K562 (cell line): ENCODE results near the gene PTBP3. TPM values are rescaled to one million over a fixed set of nuclear protein-coding genes. Genes with fewer than 3 reads are reported as not detected.

ENCODE experiments used
- ATAC-seq: fragments of 200-7000 bp; cut with Tn5 transposase; 3 replicates; pipeline ENCODE4 v1.9.1; 2020; ENCODE audit warnings: moderate library complexity
- BruUV-seq: library from RNA; stranded (reverse); fragments of 400-500 nt; replicated peaks from 2 replicates; lab custom pipeline; 2021; lab: Mats Ljungman, UMichigan
- CTCF ChIA-PET: fragments of 300-600 bp; formaldehyde crosslinking; extraction: SDS; loops from one replicate; lab custom pipeline; 2021; ENCODE audit warnings: low intra/inter-chr PET ratio; lab: Yijun Ruan, JAX
- POLR2A ChIA-PET: fragments of 300-600, 350-650 bp; sonication (Branson Sonifier 250); formaldehyde crosslinking; extraction: SDS; loops from one replicate; lab custom pipeline; 2021; ENCODE audit warnings: antibody characterized with exemption, inconsistent platforms; lab: Yijun Ruan, JAX
- DNase-seq, 4 experiments: peaks; one replicate each; pipeline versions ENCODE4 v3.0.0 to v3.0.0-alpha.2; 2011 to 2018; ENCODE audit warnings: low spot score in 3 of 4, mixed read lengths in 3 of 4; ENCODE audit errors: extremely low read depth in 1 of 4
- FAIRE-seq: peaks from 2 replicates; lab custom pipeline; 2011; peaks lifted over from hg19 to GRCh38; lab: Jason Lieb, UNC
- H2AFZ ChIP-seq: 2 replicates; pipeline ENCODE4 v1.6.0; 2011; ENCODE audit warnings: low read depth, low read length, control low read depth, inconsistent platforms
- H3K27ac ChIP-seq: fragments of 200-600 bp; 3 replicates; pipeline ENCODE4 v1.8.0; 2011; ENCODE audit warnings: low read depth, mild to moderate bottlenecking, control low read depth, inconsistent platforms, low read length, moderate library complexity, mixed read lengths; ENCODE audit errors: extremely low read depth
- H3K27me3 ChIP-seq, 2 experiments: fragments of 300-600 bp in 1 of 2; 2 replicates in 1 of 2; 3 replicates in 1 of 2; pipeline versions ENCODE4 v1.6.0 to v1.8.0; 2011; ENCODE audit warnings: inconsistent platforms in 2 of 2, low read length in 2 of 2, mild to moderate bottlenecking in 1 of 2, mixed read lengths in 1 of 2, moderate library complexity in 1 of 2; ENCODE audit not compliant: control insufficient read depth in 2 of 2, insufficient read depth in 2 of 2
- H3K36me3 ChIP-seq: fragments of 300-600 bp; 3 replicates; pipeline ENCODE4 v1.8.0; 2011; ENCODE audit warnings: mild to moderate bottlenecking, low read length, inconsistent platforms; ENCODE audit not compliant: control insufficient read depth, insufficient read depth
- H3K4me1 ChIP-seq, 2 experiments: fragments of 200-600 bp in 1 of 2; replicated peaks in 1 of 2; 2 replicates in 1 of 2; 3 replicates in 1 of 2; pipeline versions ENCODE4 v1.5.1 to v1.8.0; 2011; ENCODE audit warnings: inconsistent platforms in 2 of 2, low read length in 2 of 2, mild to moderate bottlenecking in 1 of 2, mixed read lengths in 1 of 2, moderate library complexity in 1 of 2; ENCODE audit not compliant: control insufficient read depth in 2 of 2, insufficient read depth in 2 of 2
- H3K4me2 ChIP-seq: 2 replicates; pipeline ENCODE4 v1.6.1; 2011; ENCODE audit warnings: low read length, control low read depth, inconsistent platforms, mixed read lengths; ENCODE audit not compliant: insufficient read depth
- H3K4me3 ChIP-seq: fragments of 200-600 bp; sonication (generic), shearing (Covaris generic); 2 replicates; pipeline ENCODE4 v1.5.1; 2016; ENCODE audit warnings: control low read depth, inconsistent platforms
- H3K79me2 ChIP-seq: fragments of 200-600 bp; 3 replicates; pipeline ENCODE4 v1.8.0; 2011; ENCODE audit warnings: low read length, inconsistent platforms; ENCODE audit not compliant: control insufficient read depth, insufficient read depth
- H3K9ac ChIP-seq, 2 experiments: 2 replicates each; pipeline versions ENCODE4 v1.6.0 to v1.6.1; 2011; ENCODE audit warnings: low read depth in 2 of 2, low read length in 2 of 2, control low read depth in 1 of 2, inconsistent platforms in 1 of 2, mild to moderate bottlenecking in 1 of 2, mixed read lengths in 1 of 2; ENCODE audit not compliant: insufficient read depth in 1 of 2
- H3K9me1 ChIP-seq: one replicate; pipeline ENCODE4 v1.6.0; 2011; ENCODE audit warnings: inconsistent platforms, mild to moderate bottlenecking, low read length, moderate library complexity; ENCODE audit not compliant: control insufficient read depth, insufficient read depth
- H3K9me3 ChIP-seq: replicated peaks from 2 replicates; pipeline ENCODE4 v1.5.1; 2011; ENCODE audit warnings: low read depth, low read length, inconsistent platforms; ENCODE audit not compliant: control insufficient read depth, insufficient read depth
- H4K20me1 ChIP-seq: replicated peaks from 2 replicates; pipeline ENCODE4 v1.6.1; 2011; ENCODE audit warnings: low read length, inconsistent platforms, mixed read lengths; ENCODE audit not compliant: control insufficient read depth, insufficient read depth
- FOXA1 ChIP-seq: fragments of 450-650 bp; IDR thresholded peaks from 2 replicates; pipeline ENCODE4 v1.6.1; 2016; ENCODE audit warnings: mild to moderate bottlenecking, borderline replicate concordance
- KLF6 ChIP-seq: fragments of 250-450 bp; sonication (Bioruptor Pico); IDR thresholded peaks from 2 replicates; pipeline ENCODE4 v1.4.0; 2020; ENCODE audit warnings: mild to moderate bottlenecking, moderate library complexity, borderline replicate concordance
- NCOR1 ChIP-seq: fragments of 450-650 bp; IDR thresholded peaks from 2 replicates; pipeline ENCODE4 v1.6.1; 2016; ENCODE audit warnings: mild to moderate bottlenecking, moderate library complexity
- NKRF ChIP-seq: fragments of 450-650 bp; IDR thresholded peaks from 2 replicates; pipeline ENCODE4 v1.6.1; 2016; ENCODE audit warnings: borderline replicate concordance
- PHB2 ChIP-seq: fragments of 450-650 bp; IDR thresholded peaks from 2 replicates; pipeline ENCODE4 v1.6.1; 2017; ENCODE audit warnings: low read depth
- SP1 ChIP-seq: sonication (generic); formaldehyde crosslinking; IDR thresholded peaks from 2 replicates; pipeline ENCODE4 v1.8.1; 2022; ENCODE audit warnings: mild to moderate bottlenecking, missing genetic modification reagents
- WGBS: fragments of 100-300 bp; shearing (Covaris generic); methylation state at CpG from one replicate; pipeline ENCODE4 v1.1.6; 2016; ENCODE audit warnings: low coverage, mixed read lengths; ENCODE audit not compliant: insufficient coverage; ENCODE audit errors: missing lambda C conversion rate; 5-methylcytosine and 5-hydroxymethylcytosine counted together
- in situ Hi-C: fragments of 300-500 bp; cut with MboI; formaldehyde crosslinking; loops from 4 replicates; pipeline ENCODE4 v1.15.0; 2018; ENCODE audit warnings: inconsistent platforms, mixed read lengths
- intact Hi-C: fragments of 100-400 bp; cut with micrococcal nuclease; formaldehyde crosslinking; loops from 2 replicates; pipeline ENCODE4 v1.14.2; 2022
- polyA plus RNA-seq, 8 experiments: library from polyadenylated mRNA; depleted of rRNA in 4 of 8; stranded (reverse) in 5 of 8; unstranded in 3 of 8; fragments of >200 nt; fragmentation: Nextera tagmentation in 2 of 8; fragmentation: Illumina TruSeq in 1 of 8; extraction: Ambion mirVana in 2 of 8; extraction: Trizol in 1 of 8; gene quantifications; 2 replicates each; pipeline versions ENCODE4 v1.2.1 to v1.2.3, GENCODE V29; 2011 to 2014; ENCODE audit warnings: inconsistent platforms in 1 of 8, missing spikeins in 1 of 8
- total RNA-seq, 7 experiments: library from RNA; depleted of rRNA in 6 of 7; stranded (reverse); fragments of >200 nt in 6 of 7; fragmentation: Illumina TruSeq in 2 of 7; extraction: Trizol in 2 of 7; gene quantifications; 2 replicates each; pipeline versions ENCODE4 v1.2.1 to v1.2.3, GENCODE V29; 2011 to 2021; ENCODE audit warnings: low replicate concordance in 1 of 7

PTBP3 gene
- total and polyA plus RNA-seq, 9 of the 15 experiments (the other 6 are each of a cell fraction or from before 2014, with no cell fraction given): 22.4 to 132 (median 68.0) TPM

GRCh38 chr9:112273876-112274275, 59.5 kb downstream of the PTBP3 start:
- WGBS: 85% methylated on average over 3 of the region's 3 CpGs
- Histone ChIP-seq H3K36me3 (peaks cover 26% of the 10 kb centered on the region; the same call in 1 of the 3 replicates), H3K9me1 (no peaks in the 10 kb centered on the region), H3K4me1 (no peaks in the 10 kb centered on the region; a peak in 2 of 5 replicates), H3K4me3 (no peak overlapping the region), H3K9me3 (no peaks in the 10 kb centered on the region), H3K27me3 (no peaks in the 10 kb centered on the region), H3K4me2 (no peak overlapping the region), H3K27ac (no peak overlapping the region), H3K79me2 (peaks cover 83% of the 10 kb centered on the region), H3K9ac (no peak overlapping the region), H4K20me1 (no peaks in the 10 kb centered on the region), H2AFZ (no peak overlapping the region)
- ChIA-PET CTCF (no interaction called here), POLR2A (interaction anchor here (1.5 kb wide), 1 partner anchor 59 kb away, joined by 3 read pairs; the partner anchor contains the start of gene PTBP3)
- ATAC-seq (no peak), FAIRE-seq (no peak), DNase-seq (no peak)
- TF ChIP-seq KLF6 (CRISPR knock-in tag) (no peak), PHB2 (no peak)
- in situ Hi-C loops (no loop called here), intact Hi-C loops (loop anchor here (5.0 kb wide), 1 partner anchor 58 kb away; the partner anchor contains the start of gene PTBP3)
- no TSS peak for BruUV-seq

GRCh38 chr9:112271466-112272098, 61.8 kb downstream of the PTBP3 start:
- Histone ChIP-seq H3K4me2 (no peak overlapping the region), H3K4me3 (no peak overlapping the region), H3K79me2 (peaks cover 60% of the 10 kb centered on the region), H3K9ac (no peak overlapping the region), H3K36me3 (peaks cover 41% of the 10 kb centered on the region; the same call in 1 of the 3 replicates), H3K9me1 (no peaks in the 10 kb centered on the region), H3K27me3 (no peaks in the 10 kb centered on the region), H3K27ac (no peak overlapping the region), H2AFZ (no peak overlapping the region), H4K20me1 (no peaks in the 10 kb centered on the region), H3K4me1 (no peaks in the 10 kb centered on the region; a peak in 1 of 5 replicates), H3K9me3 (no peaks in the 10 kb centered on the region)
- ChIA-PET POLR2A (interaction anchor here (0.9 kb wide), 2 partner anchors 46 to 47 kb away, joined by 3 read pairs; no protein-coding TSS in a partner anchor), CTCF (no interaction called here)
- in situ Hi-C loops (no loop called here), intact Hi-C loops (loop anchor here (5.0 kb wide), 1 partner anchor 61 kb away; the partner anchor contains the start of gene PTBP3)
- WGBS: 97% methylated on average over 2 of the region's 2 CpGs
- no TSS peak for BruUV-seq
- no peak for DNase-seq
- no peak for FAIRE-seq
- TF ChIP-seq SP1 (CRISPR knock-in tag): no peak
- no peak for TF ChIP-seq NCOR1
- no peak for TF ChIP-seq NKRF
- no peak for TF ChIP-seq FOXA1
- no peak for ATAC-seq
